GM18907 (cell line): ENCODE results near the gene CIBAR2.

ENCODE experiments used
- ATAC-seq: cut with Tn5 transposase; IDR thresholded peaks from one replicate; pipeline ENCODE4 v1.9.1; 2021; ENCODE audit warnings: mild to moderate bottlenecking, moderate library complexity; ENCODE audit not compliant: unreplicated experiment

Gene CIBAR2

GRCh38 chr16:85112364-85112763 is at the start of gene CIBAR2:
Gene CIBAR2 (minus strand): TSS chr16:85112472. CDS start chr16:85112352, 120 bp downstream.
- ATAC-seq = no peak

- ATAC-seq = no peak
Observed at GRCh38 chr16:85159179-85159980, 47.1 kb upstream of the CIBAR2 start.

DNA sequence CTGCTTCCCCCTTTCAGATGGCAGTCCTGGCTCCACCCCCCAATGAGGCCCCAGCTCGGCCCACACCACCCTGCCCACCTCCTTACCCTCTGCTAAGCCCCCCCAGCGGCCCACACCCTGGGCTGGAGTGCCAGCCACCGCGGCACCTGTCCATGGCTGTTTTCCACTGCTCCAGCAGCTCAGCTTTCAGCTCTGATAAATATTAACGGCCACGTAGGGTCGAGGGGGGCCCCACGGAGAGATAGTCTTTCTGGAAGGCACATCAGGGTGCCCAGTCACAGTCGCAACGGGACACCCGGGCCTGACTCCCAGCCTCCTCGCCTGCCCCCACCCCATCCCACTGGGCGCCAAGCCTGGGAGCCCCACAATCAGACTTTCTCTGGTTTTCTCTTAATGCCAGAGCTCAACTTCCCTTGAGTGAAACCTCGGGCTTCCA is 46.5 kb upstream of the CIBAR2 start:
- ATAC-seq = no peak

- no peak for ATAC-seq
Observed at GRCh38 chr16:85157813-85158742, 45.8 kb upstream of the CIBAR2 start.

- no peak for ATAC-seq
Observed at GRCh38 chr16:85157372-85157771, 45.1 kb upstream of the CIBAR2 start.

- no peak for ATAC-seq
Observed at GRCh38 chr16:85156869-85157268, 44.6 kb upstream of the CIBAR2 start.

DNA sequence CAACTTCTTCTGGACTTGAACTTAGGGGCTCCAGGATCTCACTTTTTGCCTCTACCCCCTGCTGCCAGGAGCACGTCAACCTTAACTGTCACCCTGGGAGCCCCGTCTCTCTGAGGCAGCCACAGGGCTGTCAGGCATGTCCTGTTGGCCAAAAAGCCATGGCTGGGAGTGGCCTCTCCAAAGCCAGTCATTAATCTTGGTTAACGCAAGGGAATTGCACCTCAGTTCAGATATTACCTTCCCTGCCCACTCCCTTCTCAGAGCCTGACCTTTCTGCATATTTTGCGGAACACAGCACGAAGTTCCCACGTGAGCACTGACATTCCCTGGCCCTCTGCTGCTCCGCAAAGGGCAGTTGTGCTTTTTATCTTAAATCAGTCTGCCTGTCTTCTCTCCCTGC is 44.2 kb upstream of the CIBAR2 start:
- no peak for ATAC-seq

- ATAC-seq = no peak
Observed at GRCh38 chr16:85153656-85154091, 41.4 kb upstream of the CIBAR2 start.

- no peak for ATAC-seq
Observed at GRCh38 chr16:85153046-85153445, 40.8 kb upstream of the CIBAR2 start.

DNA sequence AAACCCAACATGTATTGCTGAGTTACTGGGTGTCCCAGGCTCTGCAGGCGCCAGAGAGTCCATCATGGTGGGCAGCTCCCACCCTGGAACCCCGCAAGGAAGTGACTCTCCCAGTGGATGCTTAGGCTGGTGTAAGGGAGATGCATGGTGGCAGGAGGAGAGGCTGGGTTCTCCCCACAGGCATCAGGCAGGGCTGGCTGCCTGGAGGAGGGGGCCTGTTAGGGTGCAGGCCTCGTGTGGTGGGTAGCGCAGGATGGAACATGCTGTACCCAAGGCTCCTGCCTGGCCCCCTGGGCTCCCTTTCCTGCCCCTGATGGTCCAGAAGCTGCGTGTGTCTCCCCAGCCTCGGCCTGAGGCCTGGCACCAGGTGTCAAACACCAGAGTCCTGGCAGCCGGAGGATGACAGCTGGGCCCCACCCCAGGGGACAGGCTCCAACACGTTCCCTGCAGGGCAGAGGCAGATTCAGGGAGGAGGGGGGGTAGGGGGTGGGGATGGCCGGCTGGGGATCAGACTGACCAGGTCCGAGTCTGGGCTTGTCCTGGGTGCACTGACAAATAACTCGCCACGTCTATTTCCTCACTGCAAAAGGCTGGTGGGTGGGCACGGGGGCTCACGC is 40.2 kb upstream of the CIBAR2 start:
- no peak for ATAC-seq

DNA sequence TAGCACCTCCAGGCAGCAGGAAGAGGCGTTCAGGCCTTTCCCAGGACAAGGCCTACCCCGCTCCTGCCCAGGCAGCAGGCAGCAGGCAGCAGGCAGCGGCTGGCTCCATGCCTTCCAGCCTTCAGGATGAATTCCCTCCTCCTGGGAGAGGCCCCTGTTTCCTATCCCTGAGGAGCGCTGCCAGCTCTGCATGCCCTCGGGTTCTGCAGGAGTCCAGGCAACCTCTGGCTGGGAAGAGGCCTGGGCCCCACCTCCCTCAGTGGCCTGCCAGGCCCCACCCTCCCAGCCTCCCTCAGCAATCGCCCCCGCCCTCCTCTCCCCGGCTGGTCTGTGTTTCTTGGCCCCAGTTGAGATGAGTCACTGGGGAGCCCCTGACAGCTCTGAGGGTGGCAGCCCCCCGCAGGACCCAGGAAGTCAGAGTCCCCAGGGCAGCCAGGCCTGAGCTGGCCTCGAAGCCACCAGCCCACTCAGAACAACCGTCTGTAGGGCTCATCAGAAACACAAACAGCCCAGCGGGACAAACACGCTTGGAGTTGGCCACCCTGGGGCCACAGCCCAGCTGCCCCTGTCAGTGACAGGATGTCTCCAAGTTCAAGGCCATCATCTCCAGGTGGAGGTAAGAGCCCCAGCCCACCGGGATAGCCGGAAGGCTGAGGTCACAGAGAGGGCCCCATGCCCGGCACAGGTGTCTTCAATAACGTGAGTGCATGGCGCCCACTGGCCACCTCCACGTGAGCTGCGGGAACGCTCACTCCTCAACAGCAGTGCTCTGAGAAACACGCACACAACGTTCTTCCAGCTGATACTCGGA is 39.5 kb upstream of the CIBAR2 start:
- ATAC-seq = no peak

DNA sequence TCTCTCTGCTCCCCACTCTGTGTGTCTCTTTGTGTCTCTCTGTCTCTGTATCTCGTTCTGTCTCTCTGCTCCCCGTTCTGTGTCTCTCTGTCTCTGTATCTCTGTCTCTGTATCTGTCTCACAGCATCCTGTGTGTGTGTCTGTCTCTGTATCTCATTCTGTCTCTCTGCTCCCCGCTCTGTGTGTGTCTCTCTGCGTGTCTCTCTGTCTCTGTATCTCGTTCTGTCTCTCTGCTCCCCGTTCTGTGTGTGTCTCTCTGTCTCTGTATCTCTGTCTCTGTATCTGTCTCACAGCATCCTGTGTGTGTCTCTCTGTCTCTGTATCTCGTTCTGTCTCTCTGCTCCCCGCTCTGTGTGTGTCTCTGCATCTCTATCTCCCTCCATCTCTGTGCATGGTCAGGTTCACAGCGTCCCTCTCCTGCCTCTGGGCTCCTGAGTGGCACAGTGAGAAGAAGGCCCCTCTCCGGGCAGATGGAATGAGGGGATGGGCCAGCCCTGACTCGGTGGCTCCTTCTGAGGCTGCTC is 38.9 kb upstream of the CIBAR2 start:
- no peak for ATAC-seq

GRCh38 chr16:85150331-85150940 is 38.2 kb upstream of the CIBAR2 start:
- ATAC-seq = no peak

- no peak for ATAC-seq
Observed at GRCh38 chr16:85149776-85150175, 37.5 kb upstream of the CIBAR2 start.

DNA sequence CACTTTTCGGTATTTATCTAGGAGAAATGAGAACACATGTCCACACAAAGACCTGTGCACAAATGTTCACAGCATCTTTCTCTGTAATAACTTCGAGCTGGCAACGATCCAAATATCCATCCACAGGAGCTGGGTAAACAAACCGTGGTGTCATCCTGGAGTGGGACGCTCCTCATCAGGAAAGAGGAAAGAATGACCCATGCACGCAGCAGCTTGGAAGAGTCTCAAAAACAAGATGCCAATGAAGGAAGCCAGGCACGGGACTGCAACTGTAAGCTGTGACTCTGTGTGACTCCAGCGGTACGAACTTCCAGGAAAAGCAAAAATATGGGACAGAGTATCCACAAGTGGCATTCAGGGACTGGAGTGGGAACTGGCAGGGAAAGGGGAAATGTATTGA is 36.7 kb upstream of the CIBAR2 start:
- no peak for ATAC-seq

DNA sequence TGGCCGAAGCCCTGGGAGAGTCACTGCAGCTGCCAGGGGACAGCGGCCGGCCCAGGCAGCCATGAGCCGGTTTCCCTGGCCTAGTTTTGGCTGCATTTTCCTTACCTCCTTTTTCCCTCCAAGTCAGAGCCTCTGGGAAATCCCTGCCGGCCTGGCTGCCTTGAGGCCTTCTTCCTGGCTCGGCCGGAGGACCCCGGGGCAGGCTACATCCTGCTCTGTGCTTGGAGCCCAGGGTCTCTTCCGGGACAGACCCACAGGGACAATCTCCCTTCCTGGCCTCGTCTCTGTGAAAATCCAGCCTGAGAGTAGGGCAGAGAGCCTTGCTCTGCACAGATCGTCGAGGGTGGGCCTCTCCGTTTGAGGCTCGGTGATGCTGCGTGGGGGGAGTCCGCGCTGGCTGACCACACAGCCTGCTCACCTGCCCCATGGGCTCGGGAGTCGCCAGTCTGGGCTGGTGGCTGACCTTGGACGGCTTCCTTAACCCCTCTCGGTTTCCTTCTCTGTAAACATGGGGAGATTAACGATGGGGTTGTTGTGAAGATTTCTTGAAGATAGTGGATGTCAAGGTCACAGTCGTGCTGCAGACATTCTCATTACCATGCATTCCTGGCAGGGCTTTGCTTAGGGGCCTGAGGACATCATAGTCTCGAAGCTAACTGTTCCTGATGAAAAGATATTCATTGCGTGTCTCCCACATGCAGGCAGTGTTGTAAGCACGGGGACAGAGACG is 34.8 kb upstream of the CIBAR2 start:
- ATAC-seq = no peak

DNA sequence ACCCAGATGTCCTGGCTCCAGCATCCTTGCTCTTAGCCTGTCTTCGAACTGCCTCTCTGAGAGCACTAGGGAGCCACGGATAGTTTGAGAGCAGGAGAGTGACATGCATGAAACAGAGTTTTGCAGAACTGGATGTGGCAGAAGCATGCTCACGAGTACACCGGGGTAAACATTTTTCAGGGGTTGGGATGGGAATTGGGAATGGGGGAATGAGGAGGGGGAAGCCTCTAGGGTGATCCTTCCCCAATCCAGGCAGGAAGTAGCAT is 34.2 kb upstream of the CIBAR2 start:
- ATAC-seq = no peak

DNA sequence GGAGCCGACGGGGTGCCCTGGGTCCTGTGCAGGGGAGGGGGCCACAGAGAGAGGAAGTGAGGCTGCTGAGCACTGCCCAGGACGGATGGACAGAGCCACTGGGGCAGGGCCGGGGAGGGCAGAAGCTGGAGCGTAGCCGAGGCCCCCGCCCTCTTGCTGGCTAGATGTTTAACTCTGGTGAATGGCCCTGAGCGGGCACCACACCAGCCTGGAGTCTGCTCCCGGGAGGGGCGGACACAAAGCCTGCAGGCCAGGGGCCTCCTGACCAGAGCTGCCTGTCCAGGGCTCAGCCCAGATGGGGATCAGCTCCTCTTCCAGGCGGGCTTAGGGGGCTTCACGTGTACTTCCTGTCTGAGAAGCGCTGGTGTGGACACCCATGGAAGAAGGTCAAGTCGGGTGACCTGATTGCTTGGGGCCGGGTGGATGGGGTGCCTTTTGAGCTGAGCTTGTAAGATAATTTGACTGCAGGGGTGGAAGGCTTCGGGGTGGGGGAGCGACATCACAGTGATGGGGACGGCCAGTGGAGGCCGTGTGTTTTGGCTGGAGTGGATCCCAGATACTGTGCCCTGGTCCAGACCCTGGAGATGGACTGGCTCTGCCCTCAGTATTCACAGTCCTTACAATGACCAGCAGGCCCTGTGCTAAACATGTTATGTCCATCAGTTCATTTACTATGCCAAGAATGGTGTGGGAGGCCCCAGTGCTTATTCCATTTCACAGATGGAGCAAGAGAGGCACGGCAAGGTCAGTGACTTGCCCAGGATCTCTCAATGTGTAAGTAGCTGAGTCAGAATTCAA is 33.7 kb upstream of the CIBAR2 start:
- ATAC-seq = no peak

- no peak for ATAC-seq
Observed at GRCh38 chr16:85145188-85145587, 32.9 kb upstream of the CIBAR2 start.
